Endodermal cell (in vitro differentiated cells): ENCODE measurements around the gene CYBB. TPM values are rescaled to one million over a fixed set of nuclear protein-coding genes. Genes with fewer than 3 reads are reported as not detected.

Experiments
- DNase-seq: peaks from one replicate; pipeline ENCODE4 v3.0.0-alpha.2; 2017
- H3K27ac ChIP-seq: 2 replicates; pipeline ENCODE4 v1.5.1; 2013; ENCODE audit warnings: mild to moderate bottlenecking, low read depth, low read length, moderate library complexity
- H3K27me3 ChIP-seq: 2 replicates; pipeline ENCODE4 v1.6.1; 2013; ENCODE audit warnings: mild to moderate bottlenecking, low read length, moderate library complexity; ENCODE audit not compliant: insufficient read depth, control insufficient read depth, poor library complexity, severe bottlenecking
- H3K36me3 ChIP-seq: 2 replicates; pipeline ENCODE4 v1.7.0; 2013; ENCODE audit warnings: mild to moderate bottlenecking, low read length, moderate library complexity; ENCODE audit not compliant: control insufficient read depth, insufficient read depth
- H3K4me1 ChIP-seq: one replicate; pipeline ENCODE4 v1.7.0; 2013; ENCODE audit warnings: low read length; ENCODE audit not compliant: control insufficient read depth, insufficient read depth
- H3K4me3 ChIP-seq: 2 replicates; pipeline ENCODE4 v1.5.1; 2013; ENCODE audit warnings: mild to moderate bottlenecking, low read length, moderate library complexity
- H3K9ac ChIP-seq: 2 replicates; pipeline ENCODE4 v1.6.1; 2013; ENCODE audit warnings: mild to moderate bottlenecking, low read length, moderate library complexity; ENCODE audit not compliant: poor library complexity, severe bottlenecking; ENCODE audit errors: extremely low read depth
- H3K9me3 ChIP-seq: 2 replicates; pipeline ENCODE4 v1.6.1; 2013; ENCODE audit warnings: mild to moderate bottlenecking, low read length, moderate library complexity; ENCODE audit not compliant: control insufficient read depth
- H3K27ac Mint-ChIP-seq: 2 replicates; pipeline ENCODE4 v1.8.0; 2020; ENCODE audit warnings: mixed read lengths
- H3K27me3 Mint-ChIP-seq: 2 replicates; pipeline ENCODE4 v1.8.0; 2021; ENCODE audit warnings: mild to moderate bottlenecking, mixed read lengths; ENCODE audit not compliant: insufficient read depth
- H3K36me3 Mint-ChIP-seq: 2 replicates; pipeline ENCODE4 v1.8.0; 2020; ENCODE audit warnings: low read depth, mixed read lengths
- H3K4me1 Mint-ChIP-seq: 2 replicates; pipeline ENCODE4 v1.8.0; 2020; ENCODE audit warnings: mixed read lengths
- H3K4me3 Mint-ChIP-seq: 2 replicates; pipeline ENCODE4 v1.8.0; 2020; ENCODE audit warnings: mild to moderate bottlenecking, moderate library complexity, mixed read lengths
- H3K9me3 Mint-ChIP-seq: 2 replicates; pipeline ENCODE4 v1.8.0; 2020; ENCODE audit warnings: mild to moderate bottlenecking, mixed read lengths
- CTCF ChIP-seq: fragments of 200-600 bp; sonication (generic); conservative IDR thresholded peaks from 2 replicates; pipeline ENCODE4 v1.5.0; 2021; ENCODE audit warnings: antibody characterized with exemption, mild to moderate bottlenecking
- WGBS, 2 experiments: methylation state at CpG; one replicate each; pipeline versions ENCODE4 v1.1.5 to v1.1.7; 2013; ENCODE audit warnings: missing lambda C conversion rate in 2 of 2, mixed read lengths in 1 of 2; ENCODE audit not compliant: insufficient coverage in 1 of 2, insufficient read length in 1 of 2; 5-methylcytosine and 5-hydroxymethylcytosine counted together
- total RNA-seq, 2 donors: library from RNA; stranded (reverse); fragmentation: NEBNext Ultra II Directional in 1 of 2; extraction: Animal tissue kit (Norgen Biotek cat#: 25700) in 1 of 2; gene quantifications; 2 replicates in 1 of 2; 3 replicates in 1 of 2; pipeline ENCODE4 v1.2.1, GENCODE V29; 2021

CYBB gene
- total RNA-seq, 2 donors from 2014 or later, result not detected

DNA sequence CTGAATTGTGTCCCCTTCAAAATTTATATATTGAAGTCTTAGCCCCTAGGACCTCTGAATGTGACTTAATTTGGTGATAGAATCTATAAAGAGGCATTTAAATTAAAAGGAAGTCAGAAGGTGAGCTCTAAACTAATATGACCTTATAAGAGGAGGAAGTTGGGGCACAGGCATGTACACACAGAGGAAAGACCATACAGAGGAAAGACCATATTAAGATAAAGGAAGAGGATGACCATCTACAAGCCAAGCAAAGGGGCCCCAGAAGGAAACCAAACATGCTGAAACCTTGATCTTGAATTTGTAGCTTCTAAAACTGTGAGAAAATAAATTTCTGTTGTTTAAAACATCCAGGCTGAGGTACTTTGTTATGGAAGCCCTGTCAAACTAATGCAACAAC lies 26.9 kb upstream of the CYBB start:
- Mint-ChIP-seq H3K27ac (no peak overlapping the region), H3K36me3 (no peaks in the 10 kb centered on the region), H3K9me3 (peaks cover 31% of the 10 kb centered on the region), H3K27me3 (no peaks in the 10 kb centered on the region), H3K4me3 (no peak overlapping the region), H3K4me1 (no peaks in the 10 kb centered on the region)
- Histone ChIP-seq H3K9ac (no peak overlapping the region), H3K27me3 (no peaks in the 10 kb centered on the region), H3K36me3 (no peaks in the 10 kb centered on the region), H3K4me3 (no peak overlapping the region), H3K27ac (no peak overlapping the region), H3K9me3 (no peaks in the 10 kb centered on the region), H3K4me1 (no peaks in the 10 kb centered on the region)
- DNase-seq, result no peak
- TF ChIP-seq CTCF, result no peak

DNA sequence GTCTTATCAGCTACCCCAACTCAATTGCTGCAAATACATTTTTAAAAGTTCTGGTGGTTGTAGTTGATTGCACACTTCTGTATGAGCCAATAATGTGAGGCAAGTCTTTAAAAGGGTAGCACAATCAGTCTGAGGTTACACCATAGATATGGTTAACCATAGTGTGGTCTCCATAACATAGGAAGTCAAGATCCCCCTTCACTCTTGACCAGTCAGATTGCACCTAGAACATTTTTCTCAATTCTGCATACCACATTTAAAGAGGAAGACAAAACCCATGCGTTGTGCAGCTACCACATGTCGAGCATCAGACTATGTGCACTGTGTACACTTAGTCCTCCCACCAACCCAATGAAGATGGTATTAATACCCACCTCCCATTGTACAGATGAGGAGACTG lies 26.5 kb upstream of the CYBB start:
- WGBS, 2 experiments, result 92% methylated on average over 2 of the region's 2 CpGs; no CpG with 5 or more reads in 1 of the 2 experiments
- no peaks in the 10 kb centered on the region for H3K36me3 Mint-ChIP-seq
- Histone ChIP-seq H3K27ac (no peak overlapping the region), H3K27me3 (no peaks in the 10 kb centered on the region), H3K9ac (no peak overlapping the region), H3K36me3 (no peaks in the 10 kb centered on the region), H3K9me3 (no peaks in the 10 kb centered on the region), H3K4me3 (no peak overlapping the region), H3K4me1 (no peaks in the 10 kb centered on the region)
- TF ChIP-seq CTCF, result no peak
- H3K4me1 Mint-ChIP-seq, result no peaks in the 10 kb centered on the region
- H3K27me3 Mint-ChIP-seq, result no peaks in the 10 kb centered on the region
- DNase-seq, result no peak
- H3K9me3 Mint-ChIP-seq, result peaks cover 26% of the 10 kb centered on the region
- H3K4me3 Mint-ChIP-seq, result no peak overlapping the region
- no peak overlapping the region for H3K27ac Mint-ChIP-seq

GRCh38 chrX:37754516-37754915 lies 25.3 kb upstream of the CYBB start:
- Mint-ChIP-seq H3K9me3 (peaks cover 16% of the 10 kb centered on the region), H3K27ac (no peak overlapping the region), H3K27me3 (no peaks in the 10 kb centered on the region), H3K4me3 (no peak overlapping the region), H3K36me3 (no peaks in the 10 kb centered on the region), H3K4me1 (no peaks in the 10 kb centered on the region)
- no peaks in the 10 kb centered on the region for H3K4me1 ChIP-seq
- DNase-seq, result no peak
- no peak overlapping the region for H3K4me3 ChIP-seq
- no peak overlapping the region for H3K9ac ChIP-seq
- H3K27me3 ChIP-seq, result no peaks in the 10 kb centered on the region
- no peaks in the 10 kb centered on the region for H3K36me3 ChIP-seq
- no peaks in the 10 kb centered on the region for H3K9me3 ChIP-seq
- no peak overlapping the region for H3K27ac ChIP-seq
- no peak for TF ChIP-seq CTCF
- WGBS, 2 experiments, result 91% methylated on average over 2 of the region's 2 CpGs; no CpG with 5 or more reads in 1 of the 2 experiments
